ENCODE data around the gene DENND1A. TPM values are rescaled to one million over a fixed set of nuclear protein-coding genes. Genes with fewer than 3 reads are reported as not detected.

DENND1A gene
- total RNA-seq, 1 donor from 2014 or later, result 48.1 TPM

- Mint-ChIP-seq H3K36me3 (no peaks in the 10 kb centered on the region), H3K27me3 (ENCODE audit: insufficient read depth, low read depth) (peaks cover 10% of the 10 kb centered on the region), H3K4me1 (peaks cover 60% of the 10 kb centered on the region), H3K4me3 (no peak overlapping the region), H3K9me3 (peaks cover 5% of the 10 kb centered on the region), H3K27ac (peak overlapping the region; percentile 80)
- Histone ChIP-seq H3K36me3 (no peaks in the 10 kb centered on the region), H3K9ac (no peak overlapping the region), H3K27me3 (no peaks in the 10 kb centered on the region), H3K4me2 (no peak overlapping the region), H3F3A (ENCODE audit: low read depth) (peaks cover 8% of the 10 kb centered on the region), H3K4me1 (peaks cover 10% of the 10 kb centered on the region), H4K20me1 (ENCODE audit: low read depth) (no peaks in the 10 kb centered on the region), H3K79me2 (ENCODE audit: low read depth) (no peaks in the 10 kb centered on the region), H3K4me3 (no peak overlapping the region), H3K9me3 (ENCODE audit: low read depth) (no peaks in the 10 kb centered on the region), H3K27ac (no peak overlapping the region), H2AFZ (replicated peaks) (no peak overlapping the region)
- TF ChIP-seq EZH2 (IDR thresholded peaks at IDR 0.05), result no peak
- DNase-seq (ENCODE audit: low spot score), result no peak
These were observed 538.0 kb downstream of the DENND1A start for GRCh38 chr9:123391946-123392345.

DNA sequence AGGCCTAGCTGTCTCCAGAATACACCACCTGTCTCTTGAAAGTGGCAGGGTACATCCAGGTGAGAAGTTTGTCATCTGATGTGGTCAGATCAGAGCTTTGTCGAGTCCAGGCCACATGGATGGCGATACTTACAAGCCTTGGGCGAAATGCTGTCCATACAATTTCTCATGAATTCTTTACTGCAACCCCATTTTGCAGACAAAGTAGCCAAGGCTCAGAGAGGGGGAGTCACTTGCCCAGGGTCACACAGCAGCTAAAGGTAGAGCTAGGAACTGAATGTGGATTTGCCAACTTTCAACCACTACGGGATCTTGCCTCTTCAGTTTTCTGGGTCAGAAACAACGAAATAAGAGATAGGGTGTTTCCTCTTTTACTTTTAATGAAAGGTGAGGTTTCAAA, 538.7 kb downstream of the DENND1A start:
- peaks cover 55% of the 10 kb centered on the region for H3K4me1 Mint-ChIP-seq
- H3K27ac Mint-ChIP-seq, result no peak overlapping the region
- peak overlapping the region; percentile 17 for H3K4me3 Mint-ChIP-seq
- peaks cover 5% of the 10 kb centered on the region for H3K9me3 Mint-ChIP-seq
- H3K4me2 ChIP-seq, result no peak overlapping the region
- no peak overlapping the region for H2AFZ ChIP-seq (replicated peaks)
- H3K36me3 Mint-ChIP-seq, result no peaks in the 10 kb centered on the region
- H3K4me1 ChIP-seq, result peaks cover 10% of the 10 kb centered on the region
- H3K4me3 ChIP-seq, result no peak overlapping the region
- peaks cover 10% of the 10 kb centered on the region for H3K27me3 Mint-ChIP-seq (ENCODE audit: insufficient read depth, low read depth)
- no peak for DNase-seq (ENCODE audit: low spot score)
- H3K36me3 ChIP-seq, result no peaks in the 10 kb centered on the region
- no peak overlapping the region for H3K9ac ChIP-seq
- H3K9me3 ChIP-seq (ENCODE audit: low read depth), result no peaks in the 10 kb centered on the region
- TF ChIP-seq EZH2phosphoT487 (IDR thresholded peaks at IDR 0.05), result no peak
- TF ChIP-seq, protein P1, sequence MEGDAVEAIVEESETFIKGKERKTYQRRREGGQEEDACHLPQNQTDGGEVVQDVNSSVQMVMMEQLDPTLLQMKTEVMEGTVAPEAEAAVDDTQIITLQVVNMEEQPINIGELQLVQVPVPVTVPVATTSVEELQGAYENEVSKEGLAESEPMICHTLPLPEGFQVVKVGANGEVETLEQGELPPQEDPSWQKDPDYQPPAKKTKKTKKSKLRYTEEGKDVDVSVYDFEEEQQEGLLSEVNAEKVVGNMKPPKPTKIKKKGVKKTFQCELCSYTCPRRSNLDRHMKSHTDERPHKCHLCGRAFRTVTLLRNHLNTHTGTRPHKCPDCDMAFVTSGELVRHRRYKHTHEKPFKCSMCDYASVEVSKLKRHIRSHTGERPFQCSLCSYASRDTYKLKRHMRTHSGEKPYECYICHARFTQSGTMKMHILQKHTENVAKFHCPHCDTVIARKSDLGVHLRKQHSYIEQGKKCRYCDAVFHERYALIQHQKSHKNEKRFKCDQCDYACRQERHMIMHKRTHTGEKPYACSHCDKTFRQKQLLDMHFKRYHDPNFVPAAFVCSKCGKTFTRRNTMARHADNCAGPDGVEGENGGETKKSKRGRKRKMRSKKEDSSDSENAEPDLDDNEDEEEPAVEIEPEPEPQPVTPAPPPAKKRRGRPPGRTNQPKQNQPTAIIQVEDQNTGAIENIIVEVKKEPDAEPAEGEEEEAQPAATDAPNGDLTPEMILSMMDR (IDR thresholded peaks at IDR 0.05), result no peak
- TF ChIP-seq EZH2 (IDR thresholded peaks at IDR 0.05), result no peak
- H3K27ac ChIP-seq, result no peak overlapping the region
- no peaks in the 10 kb centered on the region for H3K27me3 ChIP-seq
- no peaks in the 10 kb centered on the region for H4K20me1 ChIP-seq (ENCODE audit: low read depth)
- H3F3A ChIP-seq (ENCODE audit: low read depth), result peaks cover 8% of the 10 kb centered on the region
- H3K79me2 ChIP-seq (ENCODE audit: low read depth), result no peaks in the 10 kb centered on the region

DNA sequence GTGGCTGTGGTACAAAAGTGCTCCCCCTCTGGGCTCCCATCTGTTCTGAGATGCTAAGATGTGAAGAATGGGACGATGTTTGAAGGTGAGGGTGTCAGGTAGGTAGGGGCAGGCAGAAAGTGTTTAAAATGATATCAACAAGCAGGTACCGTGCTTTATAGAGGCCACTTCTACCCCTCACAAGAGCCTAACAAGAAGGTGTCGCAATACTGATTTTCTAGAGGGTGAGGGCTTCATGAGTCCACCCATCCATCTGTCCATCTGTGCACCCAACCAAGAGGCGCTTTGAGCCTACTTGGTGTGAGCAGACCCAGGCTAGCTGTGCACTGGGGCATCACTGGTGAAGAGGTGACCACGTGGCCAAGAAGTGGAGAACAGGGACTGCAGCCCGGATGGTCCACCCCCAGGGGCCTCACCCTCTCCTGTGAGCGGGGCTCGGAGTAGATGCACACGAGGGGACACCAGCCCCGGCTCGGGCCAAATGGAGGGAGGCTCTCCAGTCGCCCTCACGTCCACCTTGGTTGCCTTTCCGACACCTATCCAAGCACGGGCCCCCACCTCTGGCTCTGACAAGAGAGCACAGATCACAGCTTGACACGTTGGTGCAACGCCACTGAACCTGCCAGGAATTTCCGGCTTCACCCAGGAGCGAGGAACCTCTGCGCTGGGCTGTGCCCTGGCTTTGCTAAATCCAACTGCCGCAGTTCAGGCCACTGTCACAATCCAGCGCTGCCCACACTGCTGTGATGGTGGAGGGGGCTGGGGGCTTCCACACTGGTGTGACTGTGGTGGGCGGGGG, 539.4 kb downstream of the DENND1A start:
- no peaks in the 10 kb centered on the region for H3K79me2 ChIP-seq (ENCODE audit: low read depth)
- no peak overlapping the region for H3K27ac ChIP-seq
- H3K27ac Mint-ChIP-seq, result peak overlapping the region; percentile 64
- TF ChIP-seq, protein P1 (IDR thresholded peaks at IDR 0.05), result no peak
- TF ChIP-seq EZH2phosphoT487 (IDR thresholded peaks at IDR 0.05) (no peak), EZH2 (IDR thresholded peaks at IDR 0.05) (no peak)
- H3K9ac ChIP-seq, result no peak overlapping the region
- no peaks in the 10 kb centered on the region for H3K36me3 ChIP-seq
- peaks cover 10% of the 10 kb centered on the region for H3K27me3 Mint-ChIP-seq (ENCODE audit: insufficient read depth, low read depth)
- peaks cover 50% of the 10 kb centered on the region for H3K4me1 Mint-ChIP-seq
- no peaks in the 10 kb centered on the region for H3K27me3 ChIP-seq
- no peaks in the 10 kb centered on the region for H4K20me1 ChIP-seq (ENCODE audit: low read depth)
- H3K4me2 ChIP-seq, result no peak overlapping the region
- no peak overlapping the region for H3K4me3 Mint-ChIP-seq
- no peak for DNase-seq (ENCODE audit: low spot score)
- H3K4me3 ChIP-seq, result no peak overlapping the region
- no peaks in the 10 kb centered on the region for H3K36me3 Mint-ChIP-seq
- peaks cover 13% of the 10 kb centered on the region for H3F3A ChIP-seq (ENCODE audit: low read depth)
- no peak overlapping the region for H2AFZ ChIP-seq (replicated peaks)
- no peaks in the 10 kb centered on the region for H3K9me3 ChIP-seq (ENCODE audit: low read depth)
- peaks cover 8% of the 10 kb centered on the region for H3K4me1 ChIP-seq
- H3K9me3 Mint-ChIP-seq, result peaks cover 5% of the 10 kb centered on the region

DNA sequence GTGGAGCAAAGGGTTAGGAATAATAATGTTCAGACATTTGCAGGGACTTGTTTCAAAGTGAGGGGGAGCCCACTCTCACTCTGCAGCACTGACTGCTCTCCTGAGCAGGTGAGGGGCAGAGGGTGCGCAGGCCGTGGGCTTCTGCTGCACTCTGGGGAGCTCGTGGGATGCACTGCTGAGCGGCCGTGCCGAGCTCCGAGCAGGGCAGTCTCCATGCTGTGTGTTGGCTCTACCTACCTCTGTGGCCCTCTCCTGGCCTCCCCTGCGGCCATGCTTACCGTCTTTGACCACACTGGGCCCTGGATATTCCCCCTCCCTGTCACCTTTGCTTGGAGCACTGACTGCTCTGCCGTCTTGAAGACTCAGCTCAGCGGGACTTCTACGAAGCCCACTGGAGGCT, 540.2 kb downstream of the DENND1A start:
- Histone ChIP-seq H3K4me1 (peaks cover 6% of the 10 kb centered on the region), H3K4me2 (no peak overlapping the region), H2AFZ (replicated peaks) (no peak overlapping the region), H3K36me3 (no peaks in the 10 kb centered on the region), H3K9ac (no peak overlapping the region), H4K20me1 (ENCODE audit: low read depth) (peaks cover 4% of the 10 kb centered on the region), H3K79me2 (ENCODE audit: low read depth) (no peaks in the 10 kb centered on the region), H3F3A (ENCODE audit: low read depth) (peaks cover 19% of the 10 kb centered on the region), H3K9me3 (ENCODE audit: low read depth) (no peaks in the 10 kb centered on the region), H3K27ac (no peak overlapping the region), H3K27me3 (no peaks in the 10 kb centered on the region), H3K4me3 (no peak overlapping the region)
- no peak overlapping the region for H3K4me3 Mint-ChIP-seq
- H3K27ac Mint-ChIP-seq, result peak overlapping the region; percentile 64
- H3K4me1 Mint-ChIP-seq, result peaks cover 49% of the 10 kb centered on the region
- TF ChIP-seq EZH2 (IDR thresholded peaks at IDR 0.05) (no peak), EZH2phosphoT487 (IDR thresholded peaks at IDR 0.05) (no peak)
- TF ChIP-seq, protein P1 (IDR thresholded peaks at IDR 0.05), result no peak
- H3K9me3 Mint-ChIP-seq, result peaks cover 5% of the 10 kb centered on the region
- DNase-seq (ENCODE audit: low spot score), result no peak
- no peaks in the 10 kb centered on the region for H3K36me3 Mint-ChIP-seq
- peaks cover 15% of the 10 kb centered on the region for H3K27me3 Mint-ChIP-seq (ENCODE audit: insufficient read depth, low read depth)
